Panc1 (cell line): Measurements from ENCODE around the gene DKK1. TPM values are rescaled to one million over a fixed set of nuclear protein-coding genes. Genes with fewer than 3 reads are reported as not detected.

Source experiments
- ATAC-seq: fragments of 200-7000 bp; cut with Tn5 transposase; 2 replicates; pipeline ENCODE4 v1.9.1; 2020; ENCODE audit warnings: mild to moderate bottlenecking, moderate library complexity
- BruUV-seq: library from RNA; stranded (reverse); fragments of 400-500 nt; replicated peaks from 2 replicates; lab custom pipeline; 2021; lab: Mats Ljungman, UMichigan
- CTCF ChIA-PET: fragments of 300-600 bp; sonication (Branson Sonifier 250); formaldehyde crosslinking; loops from one replicate; lab custom pipeline; 2022; ENCODE audit warnings: antibody characterized with exemption; lab: Charles Lee
- POLR2A ChIA-PET: fragments of 300-600 bp; sonication (Branson Sonifier 250); formaldehyde crosslinking; loops from one replicate; lab custom pipeline; 2022; ENCODE audit warnings: antibody characterized with exemption; lab: Charles Lee
- DNase-seq: peaks from one replicate; pipeline ENCODE4 v3.0.0-alpha.2; 2010; ENCODE audit warnings: low read depth, low spot score
- H3K27ac ChIP-seq: 2 replicates; pipeline ENCODE4 v1.5.1; 2011; ENCODE audit warnings: mild to moderate bottlenecking, low read length, inconsistent platforms
- H3K27me3 ChIP-seq: fragments of 200-500 bp; sonication (Bioruptor generic); 2 replicates; pipeline ENCODE4 v1.6.0; 2014; ENCODE audit warnings: low read length, inconsistent platforms; ENCODE audit not compliant: control insufficient read depth, insufficient read depth
- H3K36me3 ChIP-seq: fragments of 200-500 bp; sonication (Bioruptor generic); 2 replicates; pipeline ENCODE4 v1.5.1; 2014; ENCODE audit warnings: inconsistent platforms, mild to moderate bottlenecking, low read length, moderate library complexity; ENCODE audit not compliant: control insufficient read depth, insufficient read depth
- H3K4me1 ChIP-seq: 2 replicates; pipeline ENCODE4 v1.5.1; 2011; ENCODE audit warnings: inconsistent platforms, mild to moderate bottlenecking, low read length, moderate library complexity; ENCODE audit not compliant: control insufficient read depth, insufficient read depth
- H3K4me3 ChIP-seq, 2 experiments: 2 replicates each; pipeline ENCODE4 v1.5.1; 2011 to 2012; ENCODE audit warnings: low read depth in 2 of 2, low read length in 2 of 2, mild to moderate bottlenecking in 2 of 2, inconsistent platforms in 1 of 2, moderate library complexity in 1 of 2
- H3K9me3 ChIP-seq: fragments of 200-500 bp; sonication (Bioruptor generic); 2 replicates; pipeline ENCODE4 v1.5.1; 2014; ENCODE audit warnings: low read depth, mild to moderate bottlenecking, inconsistent platforms, low read length, moderate library complexity; ENCODE audit not compliant: control insufficient read depth, insufficient read depth
- POLR2AphosphoS5 ChIP-seq: IDR thresholded peaks from 2 replicates; pipeline ENCODE4 v1.6.1; 2012; ENCODE audit warnings: mild to moderate bottlenecking, low read depth, low read length, moderate library complexity
- SIN3A ChIP-seq: IDR thresholded peaks from 2 replicates; pipeline ENCODE4 v1.6.1; 2012; ENCODE audit warnings: low read depth, mild to moderate bottlenecking, low read length, moderate library complexity, borderline replicate concordance; ENCODE audit not compliant: insufficient read depth
- TCF7L2 ChIP-seq: IDR thresholded peaks from 2 replicates; pipeline ENCODE4 v1.6.1; 2011; ENCODE audit warnings: mild to moderate bottlenecking, low read depth, low read length, inconsistent platforms
- in situ Hi-C: cut with HindIII; loops from 2 replicates; pipeline ENCODE4 v1.10.0; 2016; ENCODE audit warnings: low sequenced_read_pairs, low pct_unique_long_range_greater_than_20kb
- intact Hi-C: fragments of 100-400 bp; cut with micrococcal nuclease; formaldehyde crosslinking; loops from one replicate; pipeline ENCODE4 v1.10.0; 2022; ENCODE audit not compliant: unreplicated experiment
- total RNA-seq: library from RNA; stranded (reverse); gene quantifications from one replicate; pipeline ENCODE4 v1.2.1, GENCODE V29; 2021; ENCODE audit not compliant: unreplicated experiment
- TF ChIP-seq, protein P1 (sequence below): fragments of 450-650 bp; IDR thresholded peaks from 2 replicates; pipeline ENCODE4 v1.5.1; 2017; ENCODE audit warnings: mild to moderate bottlenecking
- TF ChIP-seq, protein P2 (sequence below), 2 experiments: IDR thresholded peaks; 2 replicates each; pipeline ENCODE4 v1.6.1; 2011 to 2012; ENCODE audit warnings: low read depth in 2 of 2, control low read depth in 1 of 2, low read length in 1 of 2, mild to moderate bottlenecking in 1 of 2, moderate library complexity in 1 of 2; ENCODE audit not compliant: insufficient read depth in 1 of 2

Gene DKK1
- total RNA-seq, 1 experiment from 2014 or later, result 563 TPM

DNA sequence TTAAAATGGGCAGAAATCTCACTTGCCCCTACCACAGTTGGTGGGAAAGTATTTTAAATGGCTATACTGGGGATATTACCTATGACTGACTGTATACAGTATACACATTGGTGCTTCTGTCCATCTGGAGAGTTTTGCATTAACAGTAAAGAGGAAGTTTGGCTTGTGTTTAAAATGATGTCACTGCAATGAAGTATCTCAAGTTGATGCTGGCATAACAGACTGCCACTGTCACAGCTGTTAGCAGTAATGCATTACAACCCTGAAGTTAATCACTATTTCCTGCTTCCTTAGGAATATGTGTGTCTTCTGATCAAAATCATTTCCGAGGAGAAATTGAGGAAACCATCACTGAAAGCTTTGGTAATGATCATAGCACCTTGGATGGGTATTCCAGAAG lies 1.9 kb downstream of the DKK1 start:
- no peak for DNase-seq
- intact Hi-C loops, result loop anchor here (5.0 kb wide), 1 partner anchor 466 kb away; no protein-coding TSS in a partner anchor
- ChIA-PET CTCF (no interaction called here), POLR2A (no interaction called here)
- peak overlapping the region; percentile 100 for H3K27ac ChIP-seq
- peaks cover 13% of the 10 kb centered on the region; the same call in 1 of the 2 replicates for H3K9me3 ChIP-seq
- no TSS peak for BruUV-seq
- no peak for TF ChIP-seq TCF7L2
- no peak; the same call in 1 of the 2 replicates for TF ChIP-seq POLR2AphosphoS5
- TF ChIP-seq SIN3A, result peak; percentile 37; the same call in 1 of the 2 replicates
- TF ChIP-seq, protein P1, sequence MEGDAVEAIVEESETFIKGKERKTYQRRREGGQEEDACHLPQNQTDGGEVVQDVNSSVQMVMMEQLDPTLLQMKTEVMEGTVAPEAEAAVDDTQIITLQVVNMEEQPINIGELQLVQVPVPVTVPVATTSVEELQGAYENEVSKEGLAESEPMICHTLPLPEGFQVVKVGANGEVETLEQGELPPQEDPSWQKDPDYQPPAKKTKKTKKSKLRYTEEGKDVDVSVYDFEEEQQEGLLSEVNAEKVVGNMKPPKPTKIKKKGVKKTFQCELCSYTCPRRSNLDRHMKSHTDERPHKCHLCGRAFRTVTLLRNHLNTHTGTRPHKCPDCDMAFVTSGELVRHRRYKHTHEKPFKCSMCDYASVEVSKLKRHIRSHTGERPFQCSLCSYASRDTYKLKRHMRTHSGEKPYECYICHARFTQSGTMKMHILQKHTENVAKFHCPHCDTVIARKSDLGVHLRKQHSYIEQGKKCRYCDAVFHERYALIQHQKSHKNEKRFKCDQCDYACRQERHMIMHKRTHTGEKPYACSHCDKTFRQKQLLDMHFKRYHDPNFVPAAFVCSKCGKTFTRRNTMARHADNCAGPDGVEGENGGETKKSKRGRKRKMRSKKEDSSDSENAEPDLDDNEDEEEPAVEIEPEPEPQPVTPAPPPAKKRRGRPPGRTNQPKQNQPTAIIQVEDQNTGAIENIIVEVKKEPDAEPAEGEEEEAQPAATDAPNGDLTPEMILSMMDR, result no peak
- TF ChIP-seq, protein P2, sequence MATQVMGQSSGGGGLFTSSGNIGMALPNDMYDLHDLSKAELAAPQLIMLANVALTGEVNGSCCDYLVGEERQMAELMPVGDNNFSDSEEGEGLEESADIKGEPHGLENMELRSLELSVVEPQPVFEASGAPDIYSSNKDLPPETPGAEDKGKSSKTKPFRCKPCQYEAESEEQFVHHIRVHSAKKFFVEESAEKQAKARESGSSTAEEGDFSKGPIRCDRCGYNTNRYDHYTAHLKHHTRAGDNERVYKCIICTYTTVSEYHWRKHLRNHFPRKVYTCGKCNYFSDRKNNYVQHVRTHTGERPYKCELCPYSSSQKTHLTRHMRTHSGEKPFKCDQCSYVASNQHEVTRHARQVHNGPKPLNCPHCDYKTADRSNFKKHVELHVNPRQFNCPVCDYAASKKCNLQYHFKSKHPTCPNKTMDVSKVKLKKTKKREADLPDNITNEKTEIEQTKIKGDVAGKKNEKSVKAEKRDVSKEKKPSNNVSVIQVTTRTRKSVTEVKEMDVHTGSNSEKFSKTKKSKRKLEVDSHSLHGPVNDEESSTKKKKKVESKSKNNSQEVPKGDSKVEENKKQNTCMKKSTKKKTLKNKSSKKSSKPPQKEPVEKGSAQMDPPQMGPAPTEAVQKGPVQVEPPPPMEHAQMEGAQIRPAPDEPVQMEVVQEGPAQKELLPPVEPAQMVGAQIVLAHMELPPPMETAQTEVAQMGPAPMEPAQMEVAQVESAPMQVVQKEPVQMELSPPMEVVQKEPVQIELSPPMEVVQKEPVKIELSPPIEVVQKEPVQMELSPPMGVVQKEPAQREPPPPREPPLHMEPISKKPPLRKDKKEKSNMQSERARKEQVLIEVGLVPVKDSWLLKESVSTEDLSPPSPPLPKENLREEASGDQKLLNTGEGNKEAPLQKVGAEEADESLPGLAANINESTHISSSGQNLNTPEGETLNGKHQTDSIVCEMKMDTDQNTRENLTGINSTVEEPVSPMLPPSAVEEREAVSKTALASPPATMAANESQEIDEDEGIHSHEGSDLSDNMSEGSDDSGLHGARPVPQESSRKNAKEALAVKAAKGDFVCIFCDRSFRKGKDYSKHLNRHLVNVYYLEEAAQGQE (IDR thresholded peaks at IDR 0.05; ENCODE audit: insufficient read depth in 1 of 2, low read depth in 2 of 2, low read length in 1 of 2), result peak in 1 of 2 experiments; percentile 4; a peak in 1 of 4 replicates
- in situ Hi-C loops, result no loop called here
- H3K36me3 ChIP-seq, result peaks cover 27% of the 10 kb centered on the region
- H3K4me1 ChIP-seq, result peaks cover 56% of the 10 kb centered on the region
- H3K4me3 ChIP-seq, result peak overlapping the region; percentile 91 to 97
- H3K27me3 ChIP-seq, result no peaks in the 10 kb centered on the region
- ATAC-seq, result no peak

DNA sequence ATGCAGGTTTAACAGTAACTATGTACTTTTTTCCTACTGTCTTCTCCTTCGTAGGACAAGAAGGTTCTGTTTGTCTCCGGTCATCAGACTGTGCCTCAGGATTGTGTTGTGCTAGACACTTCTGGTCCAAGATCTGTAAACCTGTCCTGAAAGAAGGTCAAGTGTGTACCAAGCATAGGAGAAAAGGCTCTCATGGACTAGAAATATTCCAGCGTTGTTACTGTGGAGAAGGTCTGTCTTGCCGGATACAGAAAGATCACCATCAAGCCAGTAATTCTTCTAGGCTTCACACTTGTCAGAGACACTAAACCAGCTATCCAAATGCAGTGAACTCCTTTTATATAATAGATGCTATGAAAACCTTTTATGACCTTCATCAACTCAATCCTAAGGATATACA lies 2.4 kb downstream of the DKK1 start:
- BruUV-seq, result no TSS peak
- peak overlapping the region; percentile 91 to 97 for H3K4me3 ChIP-seq
- H3K27ac ChIP-seq, result peak overlapping the region; percentile 100
- DNase-seq (no peak), ATAC-seq (no peak)
- no peaks in the 10 kb centered on the region for H3K27me3 ChIP-seq
- intact Hi-C loops, result loop anchor here (5.0 kb wide), 1 partner anchor 466 kb away; no protein-coding TSS in a partner anchor
- in situ Hi-C loops, result no loop called here
- ChIA-PET POLR2A (no interaction called here), CTCF (no interaction called here)
- H3K36me3 ChIP-seq, result peaks cover 27% of the 10 kb centered on the region
- peaks cover 51% of the 10 kb centered on the region for H3K4me1 ChIP-seq
- TF ChIP-seq, protein P2 (IDR thresholded peaks at IDR 0.05; ENCODE audit: insufficient read depth in 1 of 2, low read depth in 2 of 2, low read length in 1 of 2), result no peak
- peak; percentile 65 for TF ChIP-seq POLR2AphosphoS5
- H3K9me3 ChIP-seq, result peaks cover 18% of the 10 kb centered on the region; the same call in 1 of the 2 replicates
